K562 (cell line): ENCODE data around the gene SLC25A33. TPM values are rescaled to one million over a fixed set of nuclear protein-coding genes. Genes with fewer than 3 reads are reported as not detected.
A peak's percentile ranks its signal among the peaks of the same experiment; 100 is the strongest.

Experiments used
- CEBPZ ChIP-seq: fragments of 150-350 bp; IDR thresholded peaks from 2 replicates; pipeline ENCODE4 v1.6.1; 2014; ENCODE audit warnings: low read depth, mild to moderate bottlenecking, low read length, borderline replicate concordance
- E2F1 ChIP-seq: sonication (generic); formaldehyde crosslinking; IDR thresholded peaks from 2 replicates; pipeline ENCODE4 v1.8.1; 2023; ENCODE audit warnings: mild to moderate bottlenecking, missing genetic modification reagents, moderate library complexity
- ESRRA ChIP-seq: fragments of 450-650 bp; IDR thresholded peaks from 2 replicates; pipeline ENCODE4 v1.6.1; 2014; ENCODE audit warnings: low read depth, mild to moderate bottlenecking, moderate library complexity, borderline replicate concordance
- ETS1 ChIP-seq: conservative IDR thresholded peaks from 2 replicates; pipeline ENCODE4 v1.6.1; 2011; ENCODE audit warnings: low read depth, mild to moderate bottlenecking, low read length; ENCODE audit not compliant: control insufficient read depth
- POLR2A ChIP-seq: fragments of 450-650 bp; conservative IDR thresholded peaks from 2 replicates; pipeline ENCODE4 v1.6.1; 2016
- POLR2G ChIP-seq: fragments of 200-400 bp; formaldehyde crosslinking; IDR thresholded peaks from 2 replicates; pipeline ENCODE4 v1.6.1; 2017; ENCODE audit warnings: low read depth, mild to moderate bottlenecking, antibody characterized with exemption, low read length, moderate library complexity
- PTBP1 ChIP-seq: fragments of 200-400 bp; formaldehyde crosslinking; IDR thresholded peaks from 2 replicates; pipeline ENCODE4 v1.6.1; 2017; ENCODE audit warnings: low read depth, low read length
- RCOR1 ChIP-seq, 2 experiments: IDR thresholded peaks; 2 replicates each; pipeline ENCODE4 v1.6.1; 2012; ENCODE audit warnings: low read depth in 2 of 2, low read length in 2 of 2, borderline replicate concordance in 1 of 2, improper control_type of control experiment in 1 of 2
- RUNX1 ChIP-seq: sonication (generic); IDR thresholded peaks from 2 replicates; pipeline ENCODE4 v1.6.1; 2016; ENCODE audit warnings: antibody characterized with exemption, low read depth
- SIN3A ChIP-seq, 2 experiments: fragments of 150-350 bp in 1 of 2; IDR thresholded peaks; 2 replicates each; pipeline ENCODE4 v1.6.1; 2011 to 2016; ENCODE audit warnings: borderline replicate concordance in 2 of 2, low read depth in 2 of 2, low read length in 2 of 2, mild to moderate bottlenecking in 2 of 2, moderate library complexity in 2 of 2; ENCODE audit not compliant: control insufficient read depth in 1 of 2
- SMARCE1 ChIP-seq: fragments of 450-650 bp; IDR thresholded peaks from 2 replicates; pipeline ENCODE4 v1.7.1; 2016; ENCODE audit warnings: mild to moderate bottlenecking
- SRSF1 ChIP-seq: fragments of 200-400 bp; formaldehyde crosslinking; IDR thresholded peaks from 2 replicates; pipeline ENCODE4 v1.6.1; 2017; ENCODE audit warnings: mild to moderate bottlenecking, low read depth, low read length, moderate library complexity
- TCF3 ChIP-seq: sonication (generic); formaldehyde crosslinking; IDR thresholded peaks from 2 replicates; pipeline ENCODE4 v1.4.0; 2020; ENCODE audit warnings: mild to moderate bottlenecking, missing genetic modification reagents
- TEAD4 ChIP-seq, 2 experiments: sonication (generic) in 1 of 2; formaldehyde crosslinking in 1 of 2; IDR thresholded peaks; 2 replicates each; pipeline versions ENCODE4 v1.6.1 to v1.8.0; 2012 to 2022; ENCODE audit warnings: borderline replicate concordance in 1 of 2, inconsistent platforms in 1 of 2, low read length in 1 of 2, mild to moderate bottlenecking in 1 of 2, missing genetic modification reagents in 1 of 2
- THAP7 ChIP-seq: fragments of 250-450 bp; sonication (Bioruptor Pico); IDR thresholded peaks from 2 replicates; pipeline ENCODE4 v1.5.0; 2021
- ZNF165 ChIP-seq: fragments of 250-450 bp; sonication (Bioruptor Pico); IDR thresholded peaks from 2 replicates; pipeline ENCODE4 v1.4.0; 2020; ENCODE audit warnings: borderline replicate concordance
- ZNF41 ChIP-seq: fragments of 250-450 bp; sonication (Bioruptor Pico); conservative IDR thresholded peaks from 2 replicates; pipeline ENCODE4 v1.4.0; 2020; ENCODE audit warnings: mild to moderate bottlenecking
- ZNF699 ChIP-seq: fragments of 250-450 bp; sonication (Bioruptor Pico); IDR thresholded peaks from 2 replicates; pipeline ENCODE4 v1.8.0; 2021; ENCODE audit warnings: mild to moderate bottlenecking, moderate library complexity; ENCODE audit not compliant: insufficient replicate concordance
- ZNF76 ChIP-seq: fragments of 250-450 bp; sonication (Bioruptor Pico); IDR thresholded peaks from 2 replicates; pipeline ENCODE4 v1.4.0; 2020; ENCODE audit warnings: mild to moderate bottlenecking, moderate library complexity, borderline replicate concordance
- polyA plus RNA-seq, 8 experiments: library from polyadenylated mRNA; depleted of rRNA in 4 of 8; stranded (reverse) in 5 of 8; unstranded in 3 of 8; fragments of >200 nt; fragmentation: Nextera tagmentation in 2 of 8; fragmentation: Illumina TruSeq in 1 of 8; extraction: Ambion mirVana in 2 of 8; extraction: Trizol in 1 of 8; gene quantifications; 2 replicates each; pipeline versions ENCODE4 v1.2.1 to v1.2.3, GENCODE V29; 2011 to 2014; ENCODE audit warnings: inconsistent platforms in 1 of 8, missing spikeins in 1 of 8
- total RNA-seq, 7 experiments: library from RNA; depleted of rRNA in 6 of 7; stranded (reverse); fragments of >200 nt in 6 of 7; fragmentation: Illumina TruSeq in 2 of 7; extraction: Trizol in 2 of 7; gene quantifications; 2 replicates each; pipeline versions ENCODE4 v1.2.1 to v1.2.3, GENCODE V29; 2011 to 2021; ENCODE audit warnings: low replicate concordance in 1 of 7

Gene SLC25A33
- total and polyA plus RNA-seq, 9 of the 15 experiments (the other 6 are each of a cell fraction or from before 2014, with no cell fraction given): 3.2 to 23.5 (median 17.5) TPM

- no peak for TF ChIP-seq CEBPZ
- 0 out of 4 replicates have a peak, but pooled peaks of 1 of the 2 experiments have one; percentile 23 for TF ChIP-seq RCOR1 (IDR thresholded peaks at IDR 0.05; ENCODE audit: borderline replicate concordance in 1 of 2, low read depth in 2 of 2, low read length in 2 of 2)
- peak; percentile 48 to 70; a peak in 1 of 4 replicates for TF ChIP-seq SIN3A (IDR thresholded peaks at IDR 0.05; ENCODE audit: borderline replicate concordance in 2 of 2, control insufficient read depth in 1 of 2, low read depth in 2 of 2, low read length in 2 of 2)
- no peak for TF ChIP-seq ZNF76
- no peak for TF ChIP-seq RUNX1
- no peak for TF ChIP-seq THAP7
- TF ChIP-seq SMARCE1: no peak
- 0 out of 2 replicates have a peak, but pooled peaks have one; percentile 8 for TF ChIP-seq TCF3
- no peak for TF ChIP-seq POLR2A
- TF ChIP-seq POLR2G: peak; percentile 80
- TF ChIP-seq ZNF41: no peak
- TF ChIP-seq E2F1 (CRISPR knock-in tag): peak; percentile 76; the same call in 1 of the 2 replicates
- TF ChIP-seq ZNF165 (CRISPR knock-in tag): no peak
- no peak for TF ChIP-seq ZNF699 (CRISPR knock-in tag)
- no peak for TF ChIP-seq TEAD4 (IDR thresholded peaks at IDR 0.05; ENCODE audit: low read length)
- no peak for TF ChIP-seq TEAD4 (CRISPR knock-in tag; IDR thresholded peaks at IDR 0.05; ENCODE audit: borderline replicate concordance)
- TF ChIP-seq ESRRA: peak; percentile 66; the same call in 1 of the 2 replicates
- no peak for TF ChIP-seq PTBP1
- TF ChIP-seq ETS1: peak; percentile 49; the same call in 1 of the 2 replicates
- no peak for TF ChIP-seq SRSF1
Observed at GRCh38 chr1:9588551-9589143, 49.4 kb downstream of the SLC25A33 start, which contains the start of gene TMEM201 (continued).
